Kidney epithelial cell (primary cell): ENCODE measurements around the gene FZD7. TPM values are rescaled to one million over a fixed set of nuclear protein-coding genes. Genes with fewer than 3 reads are reported as not detected.

Experiments
- DNase-seq: peaks from one replicate; pipeline ENCODE4 v3.0.0-alpha.2; 2010; ENCODE audit warnings: low read depth
- H3K27me3 ChIP-seq: 2 replicates; pipeline ENCODE4 v1.6.0; 2011; ENCODE audit warnings: low read length; ENCODE audit not compliant: control insufficient read depth, insufficient read depth
- H3K36me3 ChIP-seq: 2 replicates; pipeline ENCODE4 v1.5.1; 2011; ENCODE audit warnings: low read length; ENCODE audit not compliant: control insufficient read depth, insufficient read depth
- H3K4me3 ChIP-seq: 2 replicates; pipeline ENCODE4 v1.5.1; 2011; ENCODE audit warnings: low read depth, mild to moderate bottlenecking, control low read depth, low read length
- total RNA-seq: library from RNA; depleted of rRNA; stranded (reverse); fragments of >200 nt; gene quantifications from 2 replicates; pipeline ENCODE4 v1.2.3, GENCODE V29; 2015
- TF ChIP-seq, protein P1 (sequence below): IDR thresholded peaks from 2 replicates; pipeline ENCODE4 v1.5.1; 2011; ENCODE audit warnings: mild to moderate bottlenecking, moderate library complexity, low read length, control low read depth, inconsistent platforms; ENCODE audit not compliant: insufficient read depth, poor library complexity, severe bottlenecking

Gene FZD7
- total RNA-seq, 1 donor from 2014 or later, result 13.5 TPM

DNA sequence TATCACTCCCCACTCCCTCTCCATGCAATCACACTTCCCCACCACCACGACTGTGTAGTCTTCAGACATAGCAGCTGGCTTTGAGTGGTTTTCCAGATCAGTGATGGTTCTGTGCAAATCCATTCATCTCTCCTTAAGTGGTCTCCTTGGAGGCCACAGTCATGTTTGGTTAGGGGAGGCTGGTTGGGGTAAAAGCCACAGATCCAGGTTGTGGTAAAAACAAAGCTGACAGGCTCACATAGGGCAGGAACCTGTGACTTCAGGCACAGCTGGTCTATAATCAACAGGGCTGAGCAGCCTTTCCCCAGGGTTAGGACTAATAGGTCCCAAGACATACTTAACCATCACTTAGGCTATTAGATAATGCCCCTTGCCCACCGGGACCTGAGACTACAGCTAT is 46.2 kb upstream of the FZD7 start:
- no peaks in the 10 kb centered on the region for H3K36me3 ChIP-seq
- TF ChIP-seq, protein P1, sequence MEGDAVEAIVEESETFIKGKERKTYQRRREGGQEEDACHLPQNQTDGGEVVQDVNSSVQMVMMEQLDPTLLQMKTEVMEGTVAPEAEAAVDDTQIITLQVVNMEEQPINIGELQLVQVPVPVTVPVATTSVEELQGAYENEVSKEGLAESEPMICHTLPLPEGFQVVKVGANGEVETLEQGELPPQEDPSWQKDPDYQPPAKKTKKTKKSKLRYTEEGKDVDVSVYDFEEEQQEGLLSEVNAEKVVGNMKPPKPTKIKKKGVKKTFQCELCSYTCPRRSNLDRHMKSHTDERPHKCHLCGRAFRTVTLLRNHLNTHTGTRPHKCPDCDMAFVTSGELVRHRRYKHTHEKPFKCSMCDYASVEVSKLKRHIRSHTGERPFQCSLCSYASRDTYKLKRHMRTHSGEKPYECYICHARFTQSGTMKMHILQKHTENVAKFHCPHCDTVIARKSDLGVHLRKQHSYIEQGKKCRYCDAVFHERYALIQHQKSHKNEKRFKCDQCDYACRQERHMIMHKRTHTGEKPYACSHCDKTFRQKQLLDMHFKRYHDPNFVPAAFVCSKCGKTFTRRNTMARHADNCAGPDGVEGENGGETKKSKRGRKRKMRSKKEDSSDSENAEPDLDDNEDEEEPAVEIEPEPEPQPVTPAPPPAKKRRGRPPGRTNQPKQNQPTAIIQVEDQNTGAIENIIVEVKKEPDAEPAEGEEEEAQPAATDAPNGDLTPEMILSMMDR, result no peak
- H3K27me3 ChIP-seq, result no peaks in the 10 kb centered on the region
- DNase-seq, result no peak
- H3K4me3 ChIP-seq, result no peak overlapping the region

DNA sequence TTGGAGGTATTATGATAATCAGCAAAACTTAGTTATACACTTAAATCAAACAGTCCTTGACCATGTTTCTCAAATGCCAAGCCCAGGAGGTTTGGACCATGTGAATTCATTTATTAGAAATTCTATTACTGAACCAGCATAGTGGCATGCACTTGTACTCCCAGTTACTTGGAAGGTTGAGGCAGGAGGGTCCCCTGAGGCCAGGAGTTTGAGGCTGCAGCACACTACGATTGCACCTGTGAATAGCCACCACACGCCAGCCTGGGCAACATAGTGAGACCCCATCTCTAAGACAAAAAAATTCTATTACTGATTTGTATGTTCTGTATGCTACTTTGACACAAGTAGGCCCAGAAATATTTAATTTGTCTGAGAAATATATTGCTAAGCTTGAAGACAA is 43.6 kb upstream of the FZD7 start:
- no peaks in the 10 kb centered on the region for H3K27me3 ChIP-seq
- no peaks in the 10 kb centered on the region for H3K36me3 ChIP-seq
- TF ChIP-seq, protein P1, result no peak
- no peak for DNase-seq
- no peak overlapping the region for H3K4me3 ChIP-seq

DNA sequence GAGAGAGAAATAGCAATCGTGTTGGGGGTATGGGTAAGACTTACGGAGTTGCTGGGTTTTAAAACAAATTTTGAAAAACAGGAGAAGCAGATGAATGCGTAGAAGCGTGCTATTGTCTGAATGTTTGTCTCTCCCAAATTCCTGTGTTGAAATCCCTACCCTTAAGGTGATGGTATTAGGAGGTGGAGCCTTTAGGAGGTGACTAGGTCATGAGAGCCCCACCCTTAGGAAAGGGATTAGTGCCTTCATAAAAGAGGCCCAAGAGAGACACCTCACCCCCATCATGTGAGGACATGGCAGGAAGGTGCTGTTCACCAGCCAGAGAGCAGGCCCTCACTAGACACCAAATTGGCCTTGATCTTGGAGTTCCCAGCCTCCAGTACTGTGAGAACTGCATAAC is 40.7 kb upstream of the FZD7 start:
- TF ChIP-seq, protein P1, result no peak
- DNase-seq, result no peak
- no peak overlapping the region for H3K4me3 ChIP-seq
- no peaks in the 10 kb centered on the region for H3K27me3 ChIP-seq
- no peaks in the 10 kb centered on the region for H3K36me3 ChIP-seq

DNA sequence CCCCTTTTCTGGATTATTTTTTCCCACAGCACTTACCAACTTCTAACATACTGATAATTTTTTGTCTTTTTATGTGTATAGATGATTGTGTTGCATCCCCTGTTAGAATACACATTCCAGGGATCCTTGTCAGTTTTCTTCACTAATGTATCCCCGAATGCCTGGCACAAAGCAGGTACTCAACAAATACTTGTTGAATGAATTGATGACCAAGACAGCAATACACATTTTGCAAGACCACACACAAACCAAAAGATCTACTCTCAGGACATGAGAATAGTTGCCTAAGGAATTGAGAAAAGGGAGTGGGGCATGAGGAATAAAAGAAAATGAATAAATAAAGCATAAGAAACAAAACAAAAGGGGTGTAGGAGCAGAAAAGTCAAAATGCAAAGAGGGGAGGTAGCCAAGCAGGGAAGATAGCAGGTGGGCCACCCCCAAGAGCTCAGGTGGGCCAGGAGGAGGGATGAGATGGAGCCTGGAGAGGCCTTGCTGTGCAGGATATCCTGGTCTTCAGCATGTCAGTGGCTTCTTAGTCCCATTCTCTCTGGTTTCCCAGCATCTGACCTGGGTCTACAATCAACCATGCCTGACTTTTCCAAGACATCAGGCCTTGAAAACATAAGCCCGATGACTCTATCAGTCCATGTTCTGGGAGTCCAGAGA is 38.5 kb upstream of the FZD7 start:
- Histone ChIP-seq H3K27me3 (no peaks in the 10 kb centered on the region), H3K36me3 (no peaks in the 10 kb centered on the region), H3K4me3 (no peak overlapping the region)
- TF ChIP-seq, protein P1, result no peak
- no peak for DNase-seq

DNA sequence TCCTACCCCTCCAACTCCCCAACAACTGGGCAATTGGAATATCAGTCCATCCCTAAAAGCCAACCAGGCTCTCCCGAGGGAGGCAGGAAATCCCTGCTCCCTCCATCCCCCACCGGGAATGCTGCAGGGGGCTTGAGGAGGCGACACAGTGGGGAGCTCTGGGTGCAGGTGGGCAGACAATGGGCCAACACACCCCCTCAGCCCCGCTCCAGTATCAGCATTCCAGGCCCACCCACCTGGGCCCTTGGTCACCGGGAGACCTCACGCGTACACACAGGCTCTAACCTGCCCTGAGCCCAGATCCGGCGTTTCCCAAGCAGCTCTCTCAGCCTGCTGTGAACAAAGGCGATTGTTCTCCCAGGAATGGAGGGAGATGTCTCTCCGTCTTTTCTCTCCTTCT is 37.6 kb upstream of the FZD7 start:
- TF ChIP-seq, protein P1, result no peak
- Histone ChIP-seq H3K27me3 (no peaks in the 10 kb centered on the region), H3K4me3 (no peak overlapping the region), H3K36me3 (no peaks in the 10 kb centered on the region)
- no peak for DNase-seq

DNA sequence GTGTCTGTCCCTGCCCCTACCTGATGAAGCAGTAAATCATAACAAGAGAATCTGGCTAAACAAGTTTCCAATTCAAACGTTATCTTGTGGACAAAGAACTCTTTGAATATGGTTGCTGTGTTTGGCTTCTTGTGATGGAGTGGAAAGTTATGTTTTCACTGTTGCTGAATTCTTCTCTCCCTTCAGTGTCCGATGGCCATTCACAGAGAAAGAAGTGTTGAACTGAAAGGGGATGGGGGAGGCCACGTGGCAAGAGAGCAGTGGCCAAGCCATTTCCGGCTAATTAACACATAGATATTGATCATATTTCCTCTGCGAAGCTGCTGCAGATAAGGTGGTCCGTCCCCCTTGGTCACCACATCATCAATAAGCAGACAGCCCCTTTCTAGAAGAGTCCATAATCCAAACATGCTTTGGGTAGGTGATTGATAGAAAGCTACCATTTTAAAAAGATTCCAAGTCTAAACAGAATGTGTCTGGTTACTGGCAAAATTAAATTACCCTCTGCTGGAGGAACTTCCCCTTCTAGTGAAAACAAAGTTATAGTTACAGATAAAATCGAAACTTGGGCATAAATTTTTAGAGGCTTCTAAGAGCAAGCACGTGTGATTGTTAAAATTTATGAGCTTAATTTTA is 36.9 kb upstream of the FZD7 start:
- Histone ChIP-seq H3K27me3 (no peaks in the 10 kb centered on the region), H3K36me3 (no peaks in the 10 kb centered on the region), H3K4me3 (no peak overlapping the region)
- no peak for DNase-seq
- TF ChIP-seq, protein P1, result no peak
